Progenitor cell of endocrine pancreas (in vitro differentiated cells): ENCODE data around the gene DAPL1. TPM values are rescaled to one million over a fixed set of nuclear protein-coding genes. Genes with fewer than 3 reads are reported as not detected.

ENCODE experiments used
- DNase-seq: peaks from one replicate; pipeline ENCODE4 v3.0.0; 2021; ENCODE audit warnings: low spot score; ENCODE audit not compliant: unreplicated experiment
- H3K27ac Mint-ChIP-seq: 2 replicates; pipeline ENCODE4 v1.8.0; 2021; ENCODE audit warnings: mild to moderate bottlenecking, moderate library complexity, mixed read lengths
- H3K27me3 Mint-ChIP-seq: 2 replicates; pipeline ENCODE4 v1.8.0; 2021; ENCODE audit warnings: mixed read lengths
- H3K36me3 Mint-ChIP-seq: 2 replicates; pipeline ENCODE4 v1.8.0; 2022; ENCODE audit warnings: mixed read lengths; ENCODE audit not compliant: insufficient read depth
- H3K4me1 Mint-ChIP-seq: 2 replicates; pipeline ENCODE4 v1.8.0; 2021; ENCODE audit warnings: low read depth, mixed read lengths
- H3K4me3 Mint-ChIP-seq: 2 replicates; pipeline ENCODE4 v1.8.0; 2021; ENCODE audit warnings: low read depth, mild to moderate bottlenecking, moderate library complexity, mixed read lengths
- H3K9me3 Mint-ChIP-seq: 2 replicates; pipeline ENCODE4 v1.8.0; 2021; ENCODE audit warnings: low read depth, mixed read lengths
- total RNA-seq: library from RNA; stranded (reverse); gene quantifications from 2 replicates; pipeline ENCODE4 v1.2.1, GENCODE V29; 2021
- TF ChIP-seq, protein P1 (sequence below): fragments of 200-600 bp; sonication (generic); IDR thresholded peaks from one replicate; pipeline ENCODE4 v1.5.0; 2021; ENCODE audit warnings: antibody characterized with exemption, mild to moderate bottlenecking; ENCODE audit not compliant: unreplicated experiment

DAPL1 gene
- total RNA-seq, 1 donor from 2014 or later: not detected

DNA sequence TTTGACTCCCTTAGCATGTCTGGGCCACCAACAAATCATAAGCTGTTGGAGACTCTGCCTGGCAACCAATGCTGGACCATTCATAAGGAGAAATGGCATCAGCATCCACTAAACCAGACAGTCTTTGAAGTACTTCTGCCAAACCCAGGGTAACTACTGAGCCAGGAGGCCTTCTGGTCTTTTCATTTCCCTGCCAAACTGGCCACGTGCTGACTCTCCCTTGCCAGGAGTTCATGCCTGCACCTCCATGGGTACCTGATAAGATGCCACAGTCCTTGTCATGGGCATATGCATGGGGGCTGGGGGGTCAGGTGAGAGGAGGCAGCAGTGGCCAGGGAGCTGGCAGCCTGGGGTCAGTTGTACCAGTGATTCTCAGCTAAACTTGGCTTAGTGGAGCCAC lies 34.2 kb upstream of the DAPL1 start:
- H3K4me1 Mint-ChIP-seq: no peaks in the 10 kb centered on the region
- no peaks in the 10 kb centered on the region for H3K36me3 Mint-ChIP-seq
- no peak overlapping the region for H3K27ac Mint-ChIP-seq

DNA sequence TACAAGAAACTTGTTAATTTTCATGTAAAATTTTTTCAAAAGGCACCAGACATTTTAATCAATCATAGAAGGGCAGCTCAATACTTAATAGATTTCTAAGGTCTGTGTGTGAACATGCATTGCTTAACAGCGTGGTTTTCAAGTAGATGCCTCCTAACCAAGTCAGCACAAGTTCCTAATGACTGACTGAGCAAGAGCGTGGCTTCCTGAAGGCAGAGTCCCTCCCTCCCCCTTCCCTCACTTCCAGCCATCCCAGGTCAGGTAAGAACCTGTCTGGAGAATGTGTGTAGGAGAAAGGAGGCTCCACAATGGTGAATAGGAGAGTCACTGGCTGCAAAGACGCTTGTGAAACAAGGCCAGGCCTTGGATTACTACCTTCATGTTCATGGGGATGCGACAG lies 33.5 kb upstream of the DAPL1 start:
- DNase-seq: no peak
- Mint-ChIP-seq H3K36me3 (no peaks in the 10 kb centered on the region), H3K9me3 (no peaks in the 10 kb centered on the region), H3K4me3 (no peak overlapping the region), H3K27ac (no peak overlapping the region), H3K4me1 (no peaks in the 10 kb centered on the region), H3K27me3 (no peaks in the 10 kb centered on the region)
- TF ChIP-seq, protein P1, sequence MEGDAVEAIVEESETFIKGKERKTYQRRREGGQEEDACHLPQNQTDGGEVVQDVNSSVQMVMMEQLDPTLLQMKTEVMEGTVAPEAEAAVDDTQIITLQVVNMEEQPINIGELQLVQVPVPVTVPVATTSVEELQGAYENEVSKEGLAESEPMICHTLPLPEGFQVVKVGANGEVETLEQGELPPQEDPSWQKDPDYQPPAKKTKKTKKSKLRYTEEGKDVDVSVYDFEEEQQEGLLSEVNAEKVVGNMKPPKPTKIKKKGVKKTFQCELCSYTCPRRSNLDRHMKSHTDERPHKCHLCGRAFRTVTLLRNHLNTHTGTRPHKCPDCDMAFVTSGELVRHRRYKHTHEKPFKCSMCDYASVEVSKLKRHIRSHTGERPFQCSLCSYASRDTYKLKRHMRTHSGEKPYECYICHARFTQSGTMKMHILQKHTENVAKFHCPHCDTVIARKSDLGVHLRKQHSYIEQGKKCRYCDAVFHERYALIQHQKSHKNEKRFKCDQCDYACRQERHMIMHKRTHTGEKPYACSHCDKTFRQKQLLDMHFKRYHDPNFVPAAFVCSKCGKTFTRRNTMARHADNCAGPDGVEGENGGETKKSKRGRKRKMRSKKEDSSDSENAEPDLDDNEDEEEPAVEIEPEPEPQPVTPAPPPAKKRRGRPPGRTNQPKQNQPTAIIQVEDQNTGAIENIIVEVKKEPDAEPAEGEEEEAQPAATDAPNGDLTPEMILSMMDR: no peak

More for the DNA sequence above, 34.2 kb upstream of the DAPL1 start:
- no peaks in the 10 kb centered on the region for H3K9me3 Mint-ChIP-seq
- H3K27me3 Mint-ChIP-seq: no peaks in the 10 kb centered on the region
- TF ChIP-seq, protein P1: no peak
- H3K4me3 Mint-ChIP-seq: no peak overlapping the region
- no peak for DNase-seq

DNA sequence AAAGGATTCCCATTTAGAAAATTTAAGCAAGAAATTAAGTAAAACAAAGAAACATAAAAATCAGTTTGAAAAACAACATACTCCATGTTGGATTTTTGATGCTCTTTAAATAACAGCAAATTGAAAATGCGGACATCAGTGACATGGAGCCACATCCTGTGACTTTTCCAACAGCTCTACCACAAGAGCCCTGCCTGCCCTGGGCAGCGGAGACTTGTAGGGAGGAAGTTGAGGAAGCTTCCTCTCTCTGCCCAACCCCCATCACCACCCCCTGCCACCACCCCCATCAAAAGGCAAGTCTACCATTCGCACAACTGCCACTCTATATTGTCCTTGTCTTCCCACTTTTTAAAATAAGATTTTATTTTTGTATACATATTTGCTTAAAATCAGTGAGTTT lies 32.8 kb upstream of the DAPL1 start:
- no peaks in the 10 kb centered on the region for H3K27me3 Mint-ChIP-seq
- H3K36me3 Mint-ChIP-seq: no peaks in the 10 kb centered on the region
- H3K4me3 Mint-ChIP-seq: no peak overlapping the region
- TF ChIP-seq, protein P1: no peak
- H3K9me3 Mint-ChIP-seq: peaks cover 2% of the 10 kb centered on the region
- no peak overlapping the region for H3K27ac Mint-ChIP-seq
- H3K4me1 Mint-ChIP-seq: no peaks in the 10 kb centered on the region
- no peak for DNase-seq

DNA sequence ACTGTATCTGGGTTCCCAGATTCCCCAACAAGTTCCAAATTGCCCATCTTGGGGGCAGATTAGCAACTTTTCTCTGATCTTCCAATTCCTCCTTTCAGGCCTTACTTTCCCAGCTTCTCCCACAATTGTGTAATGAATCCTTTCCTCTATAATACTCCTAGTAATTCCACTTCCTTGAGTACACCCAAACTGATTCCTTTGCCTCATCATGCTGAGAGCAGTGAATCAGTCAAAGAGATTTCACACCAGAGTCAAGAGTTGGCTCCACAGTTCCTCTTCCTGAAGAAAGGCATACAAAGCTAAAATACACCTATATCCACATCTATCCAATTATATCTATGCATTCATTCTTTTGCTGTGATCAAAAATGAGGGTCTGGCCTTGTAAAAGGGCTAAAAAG lies 28.6 kb upstream of the DAPL1 start:
- Mint-ChIP-seq H3K27me3 (peaks cover 7% of the 10 kb centered on the region), H3K9me3 (peaks cover 6% of the 10 kb centered on the region), H3K4me3 (no peak overlapping the region), H3K27ac (no peak overlapping the region), H3K4me1 (no peaks in the 10 kb centered on the region), H3K36me3 (no peaks in the 10 kb centered on the region)
- TF ChIP-seq, protein P1: no peak
- DNase-seq: no peak

DNA sequence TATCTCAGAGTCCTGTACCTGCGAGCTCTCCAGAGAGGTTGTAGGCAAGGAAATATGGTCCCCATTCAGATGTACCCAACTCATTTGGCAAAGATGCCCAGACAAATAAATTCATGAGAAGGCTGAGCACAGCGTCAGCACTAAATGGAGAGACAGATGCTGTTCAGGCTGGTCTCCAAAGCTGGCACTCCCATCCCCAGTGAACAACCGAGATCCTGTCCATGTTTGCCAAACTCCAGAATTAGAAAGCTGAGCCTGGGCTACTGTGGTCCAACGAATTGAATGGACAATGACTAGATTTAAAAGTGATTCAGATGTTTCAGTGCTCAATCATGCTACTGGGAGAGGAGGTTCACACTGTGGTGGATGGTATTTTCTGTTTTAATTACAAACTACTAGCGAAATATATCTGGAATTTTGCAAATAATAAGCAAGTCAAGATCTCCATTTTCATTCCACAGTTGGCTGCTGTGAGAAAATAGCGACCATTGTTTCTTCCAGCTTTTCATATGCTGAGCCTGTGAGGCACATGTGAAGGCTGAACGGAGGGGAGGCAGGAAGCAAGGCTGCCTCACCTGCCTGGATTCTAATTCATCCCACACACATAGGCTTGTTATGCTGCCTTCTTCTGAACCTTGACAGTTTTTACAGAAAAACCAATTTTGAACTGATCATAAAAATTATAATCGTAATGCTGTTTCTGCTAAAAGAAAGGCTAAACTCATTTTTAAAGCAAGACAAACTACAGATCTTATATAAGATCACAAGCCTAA lies 22.6 kb upstream of the DAPL1 start:
- Mint-ChIP-seq H3K9me3 (peaks cover 3% of the 10 kb centered on the region), H3K27me3 (peaks cover 21% of the 10 kb centered on the region), H3K36me3 (no peaks in the 10 kb centered on the region), H3K4me3 (no peak overlapping the region), H3K4me1 (peaks cover 5% of the 10 kb centered on the region), H3K27ac (no peak overlapping the region)
- TF ChIP-seq, protein P1: no peak
- no peak for DNase-seq
